LoVo (cell line): Measurements from ENCODE around the gene DAND5.
A peak's percentile ranks its signal among the peaks of the same experiment; 100 is the strongest.
"Not testable (repeated sequence)": the region's sequence is repeated elsewhere in the genome, so short reads cannot be mapped to it uniquely, and the experiment has no call there.

ENCODE experiments used
- DNase-seq: peaks from one replicate; pipeline ENCODE4 v3.0.0-alpha.2; 2016; ENCODE audit warnings: low spot score

The DAND5 gene

DNA sequence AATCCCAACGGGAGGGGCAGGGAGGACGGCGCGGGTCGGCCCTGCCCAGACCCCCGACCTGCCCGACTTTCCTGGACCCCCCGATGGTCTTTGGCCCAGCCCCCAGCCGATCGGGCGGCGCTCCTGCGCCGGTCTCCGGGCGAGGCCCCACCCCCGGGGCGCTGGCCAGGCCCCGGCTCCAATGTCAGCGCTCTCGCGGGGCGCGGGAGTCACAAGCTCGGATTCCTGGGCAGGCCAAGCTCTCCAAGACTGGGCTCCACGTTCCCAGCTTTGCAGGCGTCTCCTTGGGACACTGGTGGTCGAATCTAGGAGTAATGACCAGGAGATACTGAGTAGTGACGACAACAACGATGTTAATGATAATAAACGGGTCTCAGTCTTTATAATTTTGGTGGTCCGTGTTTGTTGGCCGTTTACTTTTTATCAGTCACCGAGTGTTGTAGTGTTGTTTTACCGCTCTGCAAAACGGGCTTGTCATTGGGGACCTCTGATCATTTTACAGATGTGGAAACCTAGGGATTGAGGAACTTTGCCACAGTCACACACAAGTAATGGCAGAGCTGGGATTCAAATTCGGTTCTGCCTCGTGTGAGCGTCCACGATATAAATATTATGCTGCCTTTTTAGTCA lies 23.2 kb upstream of the DAND5 start:
- peak; percentile 73 for DNase-seq

DNA sequence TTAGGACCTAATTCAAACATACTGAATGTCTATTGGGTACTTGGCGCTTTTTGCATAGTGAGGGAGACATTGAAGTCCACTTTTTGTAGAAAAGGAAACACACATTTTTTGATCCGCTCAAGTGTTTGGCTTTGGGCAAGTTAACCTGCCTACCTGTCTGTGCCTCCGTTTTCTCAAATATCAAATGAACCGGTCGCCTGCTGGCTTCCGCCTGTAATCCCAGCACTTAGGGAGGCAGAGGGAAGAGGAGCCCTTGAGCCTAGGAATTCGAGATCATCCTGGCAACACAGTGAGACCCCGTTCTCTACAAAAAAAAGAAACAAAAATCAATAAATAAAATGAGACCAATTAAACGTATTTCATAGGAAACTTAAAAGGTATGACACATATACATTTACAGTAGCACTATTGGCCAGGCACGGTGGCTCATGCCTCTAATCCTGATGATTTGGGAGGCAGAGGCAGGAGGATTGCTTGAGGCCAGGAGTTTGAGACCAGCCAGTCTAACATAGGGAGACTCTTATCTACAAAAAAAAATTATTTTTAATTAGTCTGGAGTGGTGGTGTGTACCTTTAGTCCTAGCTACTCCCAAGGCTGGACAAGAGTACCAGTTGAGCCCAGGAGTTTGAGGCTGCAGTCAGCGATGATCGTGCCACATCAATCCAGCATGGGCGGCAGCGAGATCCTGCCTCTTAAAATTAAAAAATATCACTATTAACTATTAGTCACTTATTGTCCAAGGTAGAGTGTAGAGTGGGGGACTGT lies 22.5 kb upstream of the DAND5 start:
- no peak for DNase-seq

GRCh38 chr19:12947702-12948611 lies 21.4 kb upstream of the DAND5 start:
- DNase-seq = no peak

DNA sequence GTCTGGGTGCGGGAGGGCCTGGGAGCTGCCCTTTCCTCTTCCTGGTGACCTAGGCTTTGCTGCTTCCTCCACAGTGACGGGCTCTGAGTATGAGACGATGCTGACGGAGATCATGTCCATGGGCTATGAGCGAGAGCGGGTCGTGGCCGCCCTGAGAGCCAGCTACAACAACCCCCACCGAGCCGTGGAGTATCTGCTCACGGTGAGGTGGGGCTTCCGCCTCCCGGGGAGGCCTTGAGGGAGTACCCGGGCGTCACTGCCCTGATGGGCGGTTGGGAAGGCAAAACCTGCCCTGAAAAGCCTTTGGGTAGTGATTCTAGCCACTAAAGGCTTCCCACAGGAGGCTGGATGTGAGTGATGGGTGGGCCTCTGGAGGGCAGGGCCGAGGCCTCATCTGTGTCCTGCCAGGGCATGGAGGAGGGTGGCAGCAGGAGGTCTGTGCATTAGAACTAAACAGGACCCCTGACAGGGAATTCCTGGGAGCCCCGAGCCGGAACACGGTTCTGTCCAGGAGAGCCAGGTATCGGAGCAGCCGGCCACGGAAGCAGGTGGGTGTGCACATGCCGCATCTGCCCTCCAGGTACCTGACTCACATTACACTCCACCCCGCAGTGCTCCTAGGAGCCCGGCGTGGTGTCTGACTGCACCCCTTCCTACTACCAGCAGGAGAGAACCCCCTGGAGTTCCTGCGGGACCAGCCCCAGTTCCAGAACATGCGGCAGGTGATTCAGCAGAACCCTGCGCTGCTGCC lies 20.6 kb upstream of the DAND5 start:
- DNase-seq = no peak

- DNase-seq = no peak
Measured at GRCh38 chr19:12949363-12950283, 19.8 kb upstream of the DAND5 start.

DNA sequence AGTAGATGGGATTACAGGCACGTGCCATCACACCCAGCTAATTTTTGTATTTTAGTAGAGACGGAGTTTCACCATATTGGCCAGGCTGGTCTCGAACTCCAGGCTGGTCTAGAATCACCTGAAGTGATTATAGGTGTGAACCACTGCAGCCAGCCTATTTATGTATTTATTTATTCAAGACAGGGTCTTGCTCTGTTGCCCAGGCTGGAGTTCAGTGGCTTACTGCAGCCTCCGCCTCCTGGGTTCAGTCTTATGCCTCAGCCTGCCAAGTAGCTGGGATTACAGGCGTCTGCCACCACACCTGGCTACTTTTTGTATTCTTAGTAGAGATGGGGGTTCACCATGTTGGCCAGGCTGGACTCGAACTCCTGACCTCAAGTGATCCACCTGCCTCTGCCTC lies 17.3 kb upstream of the DAND5 start:
- not testable (repeated sequence) for DNase-seq

DNA sequence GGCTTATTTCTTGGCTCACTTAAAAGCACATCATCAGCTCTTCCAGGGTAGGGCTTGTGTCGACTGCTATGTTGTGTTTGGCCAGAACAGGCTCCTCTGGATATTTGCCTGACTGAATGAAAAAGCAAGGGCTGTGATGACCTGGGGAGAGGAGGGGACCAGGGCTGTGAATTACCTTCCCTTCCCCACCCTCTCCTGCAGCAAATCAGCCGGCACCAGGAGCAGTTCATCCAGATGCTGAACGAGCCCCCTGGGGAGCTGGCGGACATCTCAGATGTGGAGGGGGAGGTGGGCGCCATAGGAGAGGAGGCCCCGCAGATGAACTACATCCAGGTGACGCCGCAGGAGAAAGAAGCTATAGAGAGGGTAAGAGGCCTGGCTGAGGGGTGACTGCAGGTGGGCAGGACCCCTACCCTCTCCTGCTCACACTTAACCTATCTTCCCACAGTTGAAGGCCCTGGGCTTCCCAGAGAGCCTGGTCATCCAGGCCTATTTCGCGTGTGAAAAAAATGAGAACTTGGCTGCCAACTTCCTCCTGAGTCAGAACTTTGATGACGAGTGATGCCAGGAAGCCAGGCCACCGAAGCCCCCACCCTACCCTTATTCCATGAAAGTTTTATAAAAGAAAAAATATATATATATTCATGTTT lies 16.8 kb upstream of the DAND5 start:
- DNase-seq = no peak

DNA sequence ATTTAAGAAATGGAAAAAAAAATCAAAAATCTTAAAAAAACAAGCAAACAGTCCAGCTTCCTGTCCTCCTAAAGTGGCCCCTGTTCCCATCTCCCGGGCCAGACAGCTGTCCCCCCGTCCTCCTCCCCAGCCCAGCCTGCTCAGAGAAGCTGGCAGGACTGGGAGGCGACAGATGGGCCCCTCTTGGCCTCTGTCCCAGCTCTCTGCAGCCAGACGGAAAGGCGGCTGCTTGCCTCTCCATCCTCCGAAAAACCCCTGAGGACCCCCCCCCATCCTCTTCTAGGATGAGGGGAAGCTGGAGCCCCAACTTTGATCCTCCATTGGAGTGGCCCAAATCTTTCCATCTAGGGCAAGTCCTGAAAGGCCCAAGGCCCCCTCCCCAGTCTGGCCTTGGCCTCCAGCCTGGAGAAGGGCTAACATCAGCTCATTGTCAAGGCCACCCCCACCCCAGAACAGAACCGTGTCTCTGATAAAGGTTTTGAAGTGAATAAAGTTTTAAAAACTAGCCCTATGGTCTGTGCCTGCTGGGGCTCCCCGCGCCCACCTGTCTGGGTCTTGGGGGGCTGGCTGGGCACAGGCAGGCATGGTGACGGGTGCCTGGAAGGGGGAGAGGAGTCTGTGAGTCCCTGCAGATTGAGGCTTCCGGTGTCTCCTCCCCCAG lies 16.1 kb upstream of the DAND5 start:
- DNase-seq = no peak

DNA sequence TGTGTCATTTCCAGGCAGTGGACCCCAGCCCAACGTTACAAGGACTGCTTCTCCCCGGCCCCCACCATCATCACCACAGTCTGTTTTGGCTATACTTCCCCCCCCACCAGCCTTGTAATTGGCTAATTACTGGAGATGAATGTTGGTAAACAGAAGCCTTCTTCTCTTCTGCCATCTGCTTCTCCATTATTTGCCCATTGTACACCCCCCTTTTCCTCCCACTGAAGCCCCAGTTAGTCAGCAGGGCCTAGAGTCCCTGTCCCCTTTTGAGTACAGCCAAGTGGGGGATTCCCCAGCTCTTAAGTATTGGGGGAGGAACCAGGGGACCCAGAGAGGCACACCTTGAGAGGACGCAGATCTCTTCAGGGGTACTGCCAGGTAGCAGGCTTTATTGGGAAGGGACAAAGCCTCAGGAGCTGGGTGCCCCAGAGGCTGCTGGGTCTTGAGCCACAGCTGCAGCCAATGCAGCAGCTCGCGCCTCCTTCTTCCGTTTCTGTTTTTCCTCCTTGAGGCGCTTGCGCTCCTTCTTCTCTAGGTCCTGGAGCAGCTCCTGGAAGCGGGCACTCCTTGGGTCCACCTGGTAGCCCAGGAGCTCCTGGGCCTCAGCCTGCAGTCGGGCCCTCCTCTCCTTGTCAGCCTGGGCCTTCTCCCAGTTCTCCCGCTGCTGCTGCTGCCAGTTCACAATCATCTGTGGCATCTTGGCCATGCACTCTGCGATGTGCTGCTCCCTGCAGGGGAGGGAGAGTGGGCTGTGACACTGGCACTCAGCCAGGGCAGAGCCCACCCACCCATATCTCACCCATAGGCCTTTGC lies 15.4 kb upstream of the DAND5 start:
- DNase-seq = no peak

GRCh38 chr19:12954612-12954962 lies 14.8 kb upstream of the DAND5 start:
- no peak for DNase-seq

DNA sequence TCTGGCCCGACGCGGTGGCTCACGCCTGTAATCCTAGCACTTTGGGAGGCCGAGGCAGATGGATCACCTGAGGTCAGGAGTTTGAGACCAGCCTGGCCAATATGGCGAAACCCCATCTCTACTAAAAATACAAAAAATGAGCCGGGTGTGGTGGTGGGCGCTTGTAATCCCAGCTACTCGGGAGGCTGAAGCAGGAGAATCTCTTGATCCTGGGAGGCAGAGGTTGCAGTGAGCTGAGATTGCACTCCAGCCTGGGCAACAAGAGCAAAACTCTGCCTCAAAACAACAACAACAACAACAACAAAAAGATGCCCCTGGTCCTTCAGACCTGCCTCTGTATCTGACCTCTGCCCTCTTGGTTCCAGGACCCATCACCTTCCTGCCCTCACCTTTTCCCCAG lies 13.8 kb upstream of the DAND5 start:
- DNase-seq = not testable (repeated sequence)

DNA sequence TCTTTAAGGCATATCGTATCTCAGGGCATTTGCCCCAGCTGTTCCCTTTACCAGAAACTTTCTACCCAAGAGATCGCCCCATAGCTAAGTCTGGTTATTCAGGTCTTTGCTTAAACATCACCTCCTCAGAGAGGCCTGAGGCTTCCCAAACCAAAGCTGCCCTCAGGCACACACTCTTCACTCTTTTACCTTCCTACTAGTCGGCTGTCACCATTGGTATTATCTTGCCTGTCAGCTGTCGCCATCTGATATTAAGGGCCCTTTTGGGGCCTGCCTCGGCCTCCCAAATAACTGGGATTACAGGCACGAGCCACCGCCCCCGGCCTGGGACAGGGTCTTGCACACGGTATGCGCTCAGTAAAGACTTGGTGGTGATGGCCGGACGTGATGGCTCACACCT lies 13.4 kb upstream of the DAND5 start:
- no peak for DNase-seq

GRCh38 chr19:12956446-12957388 lies 12.7 kb upstream of the DAND5 start, which contains the start of gene GADD45GIP1:
TSS of gene GADD45GIP1 (minus strand) at chr19:12957223. CDS start at chr19:12957212, 11 bp downstream.
- DNase-seq = peak; percentile 85

DNA sequence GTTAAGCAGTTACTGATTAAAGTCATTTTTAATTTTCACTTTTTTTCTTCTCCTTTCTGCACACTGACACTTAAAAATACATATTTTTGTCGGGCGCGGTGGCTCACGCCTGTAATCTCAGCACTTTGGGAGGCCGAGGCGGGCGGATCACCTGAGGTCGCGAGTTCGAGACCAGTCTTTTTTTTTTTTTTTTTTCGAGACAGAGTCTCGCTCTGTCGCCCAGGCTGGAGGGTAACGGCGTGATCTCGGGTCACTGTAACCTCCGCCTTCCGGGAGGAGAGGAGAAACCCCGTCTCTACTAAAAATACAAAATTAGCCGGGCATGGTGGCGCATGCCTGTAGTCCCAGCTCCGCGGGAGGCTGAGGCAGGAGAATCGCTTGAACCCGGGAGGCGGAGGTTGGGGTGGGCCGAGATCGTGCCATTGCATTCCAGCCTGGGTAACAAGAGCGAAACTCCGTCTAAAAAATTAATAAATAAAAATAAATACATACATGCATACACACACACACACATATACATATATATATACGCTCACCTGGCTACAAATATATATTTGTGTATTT lies 11.9 kb upstream of the DAND5 start:
- not testable (repeated sequence) for DNase-seq

DNA sequence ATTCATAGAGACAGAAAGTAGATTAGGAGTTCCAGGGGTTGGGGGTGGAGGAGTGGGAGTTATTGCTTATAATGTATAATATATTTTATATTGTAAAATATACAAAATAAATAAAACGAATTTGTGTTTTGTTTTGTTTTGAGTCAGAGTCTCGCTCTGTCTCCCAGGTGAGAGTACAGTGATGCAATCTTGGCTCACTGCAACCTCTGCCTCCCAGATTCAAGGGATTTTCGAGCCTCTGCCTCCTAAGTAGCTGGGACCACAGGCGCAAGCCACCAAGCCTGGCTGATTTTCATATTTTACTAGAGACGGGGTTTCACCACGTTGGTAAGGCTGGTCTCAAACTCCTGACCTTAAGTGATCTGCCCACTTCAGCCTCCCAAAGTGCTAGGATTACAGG lies 9.9 kb upstream of the DAND5 start:
- no peak for DNase-seq

GRCh38 chr19:12965017-12965811 lies 4.2 kb upstream of the DAND5 start:
- DNase-seq = peak; percentile 74

- DNase-seq = no peak
Measured at GRCh38 chr19:12965812-12966135, 3.6 kb upstream of the DAND5 start.
